Smooth muscle cell (in vitro differentiated cells): ENCODE measurements around the gene ST6GALNAC3. TPM values are rescaled to one million over a fixed set of nuclear protein-coding genes. Genes with fewer than 3 reads are reported as not detected.

ENCODE experiments used
- DNase-seq: peaks from one replicate; lab custom pipeline; 2025; ENCODE audit not compliant: unreplicated experiment; lab: John Stamatoyannopoulos, UW
- H2AFZ ChIP-seq: fragments of 200-600 bp; sonication (generic); 2 replicates; pipeline ENCODE4 v1.6.0; 2016; ENCODE audit warnings: antibody characterized with exemption, low read depth, mild to moderate bottlenecking
- H3F3A ChIP-seq: fragments of 200-600 bp; sonication (generic); 2 replicates; pipeline ENCODE4 v1.6.0; 2017; ENCODE audit warnings: antibody characterized with exemption, low read depth
- H3K27ac ChIP-seq: fragments of 200-600 bp; sonication (generic); 2 replicates; pipeline ENCODE4 v1.5.1; 2016; ENCODE audit warnings: low read depth, mild to moderate bottlenecking
- H3K27me3 ChIP-seq: fragments of 200-600 bp; sonication (generic); 2 replicates; pipeline ENCODE4 v1.6.1; 2016; ENCODE audit warnings: low read depth, mild to moderate bottlenecking
- H3K36me3 ChIP-seq: fragments of 200-600 bp; sonication (generic); 2 replicates; pipeline ENCODE4 v1.5.1; 2016; ENCODE audit warnings: low read depth
- H3K4me1 ChIP-seq: fragments of 200-600 bp; sonication (generic); 2 replicates; pipeline ENCODE4 v1.5.1; 2016; ENCODE audit warnings: low read depth
- H3K4me2 ChIP-seq: fragments of 200-600 bp; sonication (generic); 2 replicates; pipeline ENCODE4 v1.6.0; 2016; ENCODE audit warnings: mild to moderate bottlenecking
- H3K4me3 ChIP-seq: fragments of 200-600 bp; sonication (generic); 2 replicates; pipeline ENCODE4 v1.5.1; 2016; ENCODE audit warnings: mild to moderate bottlenecking
- H3K79me2 ChIP-seq: fragments of 200-600 bp; sonication (generic); 2 replicates; pipeline ENCODE4 v1.6.0; 2016; ENCODE audit warnings: low read depth, mild to moderate bottlenecking
- H3K9ac ChIP-seq: fragments of 200-600 bp; sonication (generic); 2 replicates; pipeline ENCODE4 v1.6.0; 2016; ENCODE audit warnings: low read depth
- H3K9me3 ChIP-seq: fragments of 200-600 bp; sonication (generic); replicated peaks from 2 replicates; pipeline ENCODE4 v1.5.1; 2016; ENCODE audit warnings: low read depth
- H4K20me1 ChIP-seq: fragments of 200-600 bp; sonication (generic); 2 replicates; pipeline ENCODE4 v1.6.0; 2016; ENCODE audit warnings: low read depth
- WGBS: methylation state at CpG from one replicate; pipeline ENCODE4 v1.1.7; 2016; ENCODE audit warnings: low lambda C conversion rate; 5-methylcytosine and 5-hydroxymethylcytosine counted together
- polyA plus RNA-seq: library from polyadenylated mRNA; unstranded; fragments of >200 nt; fragmentation: Nextera tagmentation; extraction: Ambion mirVana; gene quantifications from 2 replicates; pipeline ENCODE4 v1.2.1, GENCODE V29; 2016
- total RNA-seq: library from RNA; depleted of rRNA; stranded (reverse); fragments of >200 nt; gene quantifications from 2 replicates; pipeline ENCODE4 v1.2.3, GENCODE V29; 2014
- TF ChIP-seq, protein P1 (sequence below): fragments of 200-600 bp; sonication (generic); IDR thresholded peaks from 2 replicates; pipeline ENCODE4 v1.5.1; 2017; ENCODE audit warnings: borderline replicate concordance, mild to moderate bottlenecking, antibody characterized with exemption; ENCODE audit not compliant: insufficient read depth, poor library complexity, severe bottlenecking

Gene ST6GALNAC3
- total and polyA plus RNA-seq, 2 experiments from 2014 or later: 9.3 to 13.4 TPM

DNA sequence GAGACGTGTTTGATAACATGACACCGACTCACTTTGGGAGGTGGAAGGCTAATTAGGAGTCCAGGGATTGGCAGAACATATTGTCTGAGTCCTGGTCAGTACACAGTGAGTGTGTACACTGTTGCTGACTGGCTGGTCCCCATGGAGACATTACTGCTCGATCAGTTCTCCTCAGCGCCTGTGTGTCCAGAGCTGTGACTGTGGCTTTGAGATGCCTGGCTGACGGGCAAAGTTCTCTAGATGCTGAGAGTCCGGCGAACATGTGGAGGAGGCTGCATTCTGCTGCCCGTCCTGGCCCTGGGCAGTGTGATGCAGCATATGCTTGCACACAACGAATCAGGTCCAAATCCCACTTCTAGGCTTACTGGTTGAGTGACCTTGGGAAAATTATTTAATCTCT is 512.7 kb downstream of the ST6GALNAC3 start:
- Histone ChIP-seq H3K9ac (no peak overlapping the region), H3K27me3 (no peaks in the 10 kb centered on the region), H3K9me3 (no peaks in the 10 kb centered on the region), H3K79me2 (no peaks in the 10 kb centered on the region), H3K27ac (no peak overlapping the region), H3K4me2 (no peak overlapping the region), H2AFZ (no peak overlapping the region), H3K36me3 (no peaks in the 10 kb centered on the region), H3F3A (no peaks in the 10 kb centered on the region), H3K4me1 (peaks cover 5% of the 10 kb centered on the region), H3K4me3 (no peak overlapping the region), H4K20me1 (no peaks in the 10 kb centered on the region)
- 94% methylated on average over 9 of the region's 9 CpGs for WGBS
- TF ChIP-seq, protein P1, sequence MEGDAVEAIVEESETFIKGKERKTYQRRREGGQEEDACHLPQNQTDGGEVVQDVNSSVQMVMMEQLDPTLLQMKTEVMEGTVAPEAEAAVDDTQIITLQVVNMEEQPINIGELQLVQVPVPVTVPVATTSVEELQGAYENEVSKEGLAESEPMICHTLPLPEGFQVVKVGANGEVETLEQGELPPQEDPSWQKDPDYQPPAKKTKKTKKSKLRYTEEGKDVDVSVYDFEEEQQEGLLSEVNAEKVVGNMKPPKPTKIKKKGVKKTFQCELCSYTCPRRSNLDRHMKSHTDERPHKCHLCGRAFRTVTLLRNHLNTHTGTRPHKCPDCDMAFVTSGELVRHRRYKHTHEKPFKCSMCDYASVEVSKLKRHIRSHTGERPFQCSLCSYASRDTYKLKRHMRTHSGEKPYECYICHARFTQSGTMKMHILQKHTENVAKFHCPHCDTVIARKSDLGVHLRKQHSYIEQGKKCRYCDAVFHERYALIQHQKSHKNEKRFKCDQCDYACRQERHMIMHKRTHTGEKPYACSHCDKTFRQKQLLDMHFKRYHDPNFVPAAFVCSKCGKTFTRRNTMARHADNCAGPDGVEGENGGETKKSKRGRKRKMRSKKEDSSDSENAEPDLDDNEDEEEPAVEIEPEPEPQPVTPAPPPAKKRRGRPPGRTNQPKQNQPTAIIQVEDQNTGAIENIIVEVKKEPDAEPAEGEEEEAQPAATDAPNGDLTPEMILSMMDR: no peak
- DNase-seq: no peak

DNA sequence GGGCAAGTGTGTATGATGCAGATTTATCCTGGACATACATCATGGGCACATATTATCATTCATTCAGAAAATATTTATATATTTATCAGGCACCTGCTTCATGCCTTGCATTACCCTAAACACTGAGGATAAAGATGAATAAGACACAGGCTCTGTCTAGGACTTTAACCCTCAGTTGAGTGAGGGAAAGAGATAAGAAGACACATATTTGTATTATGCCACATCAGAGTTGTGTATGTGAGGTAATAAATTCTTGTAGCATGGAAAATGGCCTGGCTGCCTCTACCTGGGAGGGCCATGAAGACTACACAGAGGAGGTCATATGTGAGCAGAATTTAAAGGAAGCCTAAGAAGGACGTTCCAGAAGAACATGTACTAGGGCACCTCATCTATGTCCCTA is 516.9 kb downstream of the ST6GALNAC3 start:
- no peaks in the 10 kb centered on the region for H4K20me1 ChIP-seq
- H3K4me2 ChIP-seq: no peak overlapping the region
- H3K27me3 ChIP-seq: no peaks in the 10 kb centered on the region
- TF ChIP-seq, protein P1: no peak
- H3K27ac ChIP-seq: no peak overlapping the region
- H3K9ac ChIP-seq: no peak overlapping the region
- WGBS: 94% methylated on average over 1 of the region's 1 CpG
- no peak for DNase-seq
- no peaks in the 10 kb centered on the region for H3F3A ChIP-seq
- no peaks in the 10 kb centered on the region for H3K4me1 ChIP-seq
- H3K9me3 ChIP-seq: no peaks in the 10 kb centered on the region
- H3K36me3 ChIP-seq: no peaks in the 10 kb centered on the region
- H3K4me3 ChIP-seq: no peak overlapping the region
- no peak overlapping the region for H2AFZ ChIP-seq
- no peaks in the 10 kb centered on the region for H3K79me2 ChIP-seq

DNA sequence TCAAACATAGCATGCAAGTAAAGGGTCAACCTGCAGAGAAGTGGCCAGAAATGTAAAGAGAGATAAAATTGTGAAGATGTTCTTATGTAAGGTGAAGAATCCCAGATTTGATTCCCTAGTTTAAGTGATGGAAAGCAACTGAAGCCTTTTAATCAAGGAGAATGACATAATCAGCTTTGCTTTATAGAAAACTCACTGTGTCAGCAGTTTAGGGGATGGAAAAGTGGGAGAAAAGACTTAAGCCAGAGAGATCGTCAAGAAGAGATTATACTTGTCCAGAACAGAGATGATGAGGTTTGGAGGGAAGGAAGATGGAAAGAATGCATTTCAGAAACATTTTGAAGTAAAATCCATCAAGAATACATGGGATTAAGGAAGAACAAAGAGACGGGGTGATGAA is 517.4 kb downstream of the ST6GALNAC3 start:
- H3K9ac ChIP-seq: no peak overlapping the region
- H3K79me2 ChIP-seq: no peaks in the 10 kb centered on the region
- H3K4me2 ChIP-seq: no peak overlapping the region
- no peaks in the 10 kb centered on the region for H3K27me3 ChIP-seq
- no peaks in the 10 kb centered on the region for H3K36me3 ChIP-seq
- WGBS: 85% methylated on average over 2 of the region's 2 CpGs
- H3K9me3 ChIP-seq: no peaks in the 10 kb centered on the region
- no peaks in the 10 kb centered on the region for H3F3A ChIP-seq
- no peak overlapping the region for H3K4me3 ChIP-seq
- H3K27ac ChIP-seq: no peak overlapping the region
- no peak overlapping the region for H2AFZ ChIP-seq
- H3K4me1 ChIP-seq: no peaks in the 10 kb centered on the region
- no peak for DNase-seq
- TF ChIP-seq, protein P1: no peak
- no peaks in the 10 kb centered on the region for H4K20me1 ChIP-seq

DNA sequence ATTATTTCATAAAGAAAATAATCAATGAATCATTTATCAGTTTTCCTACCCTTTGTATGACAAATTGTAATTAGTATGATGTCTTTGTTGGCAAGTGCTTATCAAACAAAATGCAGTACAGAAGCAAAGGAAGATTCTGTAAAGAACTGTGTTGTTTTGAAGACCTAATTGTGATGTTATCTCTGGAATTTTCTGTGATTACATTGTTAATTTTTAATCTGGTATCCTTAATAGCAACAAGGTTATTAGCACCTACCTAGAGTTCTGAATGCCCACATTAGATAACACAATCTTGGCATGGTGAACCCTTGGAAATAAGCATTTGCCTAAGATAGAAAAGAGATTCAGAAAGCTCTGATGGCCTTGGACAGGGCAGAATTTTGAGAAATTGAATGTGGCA is 518.6 kb downstream of the ST6GALNAC3 start:
- Histone ChIP-seq H3K9me3 (no peaks in the 10 kb centered on the region), H3K27me3 (no peaks in the 10 kb centered on the region), H3K9ac (no peak overlapping the region), H3F3A (no peaks in the 10 kb centered on the region), H2AFZ (no peak overlapping the region), H3K4me3 (no peak overlapping the region), H3K79me2 (no peaks in the 10 kb centered on the region), H3K4me1 (no peaks in the 10 kb centered on the region), H3K36me3 (no peaks in the 10 kb centered on the region), H3K27ac (no peak overlapping the region), H4K20me1 (no peaks in the 10 kb centered on the region), H3K4me2 (no peak overlapping the region)
- TF ChIP-seq, protein P1: no peak
- DNase-seq: no peak
